HCT116 (cell line): ENCODE data around the gene DNAH10.

ENCODE experiments used
- CEBPB ChIP-seq: IDR thresholded peaks from 2 replicates; pipeline ENCODE4 v1.6.1; 2012; ENCODE audit warnings: low read depth
- EGR1 ChIP-seq: IDR thresholded peaks from 2 replicates; pipeline ENCODE4 v1.6.1; 2012; ENCODE audit warnings: low read depth
- EZH2 ChIP-seq: fragments of 200-600 bp; sonication (generic); IDR thresholded peaks from 2 replicates; pipeline ENCODE4 v1.6.1; 2017; ENCODE audit warnings: antibody characterized with exemption, mixed run types
- JUND ChIP-seq: IDR thresholded peaks from 2 replicates; pipeline ENCODE4 v1.6.1; 2012
- POLR2A ChIP-seq: IDR thresholded peaks from 2 replicates; pipeline ENCODE4 v1.7.0; 2011; ENCODE audit warnings: borderline replicate concordance; ENCODE audit not compliant: insufficient read depth, insufficient read length; ENCODE audit errors: extremely low read depth
- SIN3A ChIP-seq: IDR thresholded peaks from 2 replicates; pipeline ENCODE4 v1.6.1; 2012; ENCODE audit warnings: low read depth
- TCF7L2 ChIP-seq: IDR thresholded peaks from 2 replicates; pipeline ENCODE4 v1.7.0; 2011; ENCODE audit warnings: borderline replicate concordance, inconsistent platforms; ENCODE audit not compliant: insufficient read depth, insufficient read length; ENCODE audit errors: extremely low read depth
- YY1 ChIP-seq: IDR thresholded peaks from 2 replicates; pipeline ENCODE4 v1.6.1; 2011; ENCODE audit warnings: low read length, low read depth, moderate library complexity, mild to moderate bottlenecking; ENCODE audit not compliant: insufficient replicate concordance; ENCODE audit errors: extremely low read depth
- ZBTB33 ChIP-seq: IDR thresholded peaks from 2 replicates; pipeline ENCODE4 v1.6.1; 2011; ENCODE audit warnings: mild to moderate bottlenecking, low read length, moderate library complexity; ENCODE audit not compliant: insufficient replicate concordance; ENCODE audit errors: extremely low read depth
- ZFX ChIP-seq: fragments of 450-650 bp; IDR thresholded peaks from 2 replicates; pipeline ENCODE4 v1.6.1; 2017
- ZNF274 ChIP-seq: fragments of 200-500 bp; sonication (Bioruptor generic); IDR thresholded peaks from 2 replicates; pipeline ENCODE4 v1.6.1; 2014; ENCODE audit warnings: mild to moderate bottlenecking, low read depth, low read length, inconsistent platforms
- TF ChIP-seq, protein P1 (sequence below): IDR thresholded peaks from 2 replicates; pipeline ENCODE4 v1.6.1; 2012
- TF ChIP-seq, protein P2 (sequence below), 3 experiments: fragments of 200-600 bp in 1 of 3; sonication (generic) in 1 of 3; IDR thresholded peaks in 2 of 3; conservative IDR thresholded peaks in 1 of 3; 2 replicates each; pipeline ENCODE4 v1.5.1; 2012 to 2017; ENCODE audit warnings: low read depth in 2 of 3, low read length in 2 of 3, antibody characterized with exemption in 1 of 3, borderline replicate concordance in 1 of 3, control low read depth in 1 of 3, mild to moderate bottlenecking in 1 of 3, mixed read lengths in 1 of 3, mixed run types in 1 of 3, moderate library complexity in 1 of 3; ENCODE audit not compliant: insufficient read depth in 1 of 3

GRCh38 chr12:123767613-123768012 is 5.5 kb downstream of the DNAH10 start:
- TF ChIP-seq POLR2A (no peak), ZBTB33 (no peak), EZH2 (no peak), YY1 (no peak), EGR1 (no peak), ZFX (no peak), CEBPB (no peak), SIN3A (no peak), ZNF274 (no peak), TCF7L2 (no peak), JUND (no peak)
- TF ChIP-seq, protein P1, sequence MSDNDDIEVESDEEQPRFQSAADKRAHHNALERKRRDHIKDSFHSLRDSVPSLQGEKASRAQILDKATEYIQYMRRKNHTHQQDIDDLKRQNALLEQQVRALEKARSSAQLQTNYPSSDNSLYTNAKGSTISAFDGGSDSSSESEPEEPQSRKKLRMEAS = no peak
- TF ChIP-seq, protein P2, sequence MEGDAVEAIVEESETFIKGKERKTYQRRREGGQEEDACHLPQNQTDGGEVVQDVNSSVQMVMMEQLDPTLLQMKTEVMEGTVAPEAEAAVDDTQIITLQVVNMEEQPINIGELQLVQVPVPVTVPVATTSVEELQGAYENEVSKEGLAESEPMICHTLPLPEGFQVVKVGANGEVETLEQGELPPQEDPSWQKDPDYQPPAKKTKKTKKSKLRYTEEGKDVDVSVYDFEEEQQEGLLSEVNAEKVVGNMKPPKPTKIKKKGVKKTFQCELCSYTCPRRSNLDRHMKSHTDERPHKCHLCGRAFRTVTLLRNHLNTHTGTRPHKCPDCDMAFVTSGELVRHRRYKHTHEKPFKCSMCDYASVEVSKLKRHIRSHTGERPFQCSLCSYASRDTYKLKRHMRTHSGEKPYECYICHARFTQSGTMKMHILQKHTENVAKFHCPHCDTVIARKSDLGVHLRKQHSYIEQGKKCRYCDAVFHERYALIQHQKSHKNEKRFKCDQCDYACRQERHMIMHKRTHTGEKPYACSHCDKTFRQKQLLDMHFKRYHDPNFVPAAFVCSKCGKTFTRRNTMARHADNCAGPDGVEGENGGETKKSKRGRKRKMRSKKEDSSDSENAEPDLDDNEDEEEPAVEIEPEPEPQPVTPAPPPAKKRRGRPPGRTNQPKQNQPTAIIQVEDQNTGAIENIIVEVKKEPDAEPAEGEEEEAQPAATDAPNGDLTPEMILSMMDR (IDR thresholded peaks at IDR 0.05 in 2 of 3, conservative IDR thresholded peaks at IDR 0.05 in 1 of 3; ENCODE audit: borderline replicate concordance in 1 of 3, insufficient read depth in 1 of 3, low read depth in 2 of 3, low read length in 2 of 3) = no peak
